SU-DHL-6 (cell line): ENCODE measurements around the gene AGBL4.

ENCODE experiments used
- H2AFZ ChIP-seq: fragments of 200-600 bp; sonication (generic); 2 replicates; pipeline ENCODE4 v1.6.1; 2014; ENCODE audit warnings: low read depth, mild to moderate bottlenecking, moderate library complexity, mixed read lengths, antibody characterized with exemption, low read length; ENCODE audit not compliant: severe bottlenecking
- H3F3A ChIP-seq: fragments of 200-600 bp; shearing (Covaris generic); 2 replicates; pipeline ENCODE4 v1.6.0; 2016; ENCODE audit warnings: antibody characterized with exemption, mild to moderate bottlenecking; ENCODE audit not compliant: insufficient read depth
- H3K27ac ChIP-seq: fragments of 200-600 bp; sonication (generic); 2 replicates; pipeline ENCODE4 v1.5.1; 2016; ENCODE audit warnings: low read depth, mild to moderate bottlenecking, low read length, moderate library complexity, mixed read lengths
- H3K27me3 ChIP-seq: fragments of 200-600 bp; sonication (generic), shearing (Covaris generic); 2 replicates; pipeline ENCODE4 v1.6.0; 2014; ENCODE audit warnings: mild to moderate bottlenecking, low read length
- H3K36me3 ChIP-seq: fragments of 200-600 bp; sonication (generic); 2 replicates; pipeline ENCODE4 v1.6.1; 2014; ENCODE audit warnings: mild to moderate bottlenecking, low read length, mixed read lengths
- H3K4me2 ChIP-seq: fragments of 300-600, 200-600 bp; shearing (Covaris generic), sonication (generic); 2 replicates; pipeline ENCODE4 v1.6.0; 2014; ENCODE audit warnings: low read length, low read depth, mild to moderate bottlenecking; ENCODE audit not compliant: poor library complexity, severe bottlenecking
- H3K4me3 ChIP-seq: fragments of 200-600 bp; sonication (generic); 2 replicates; pipeline ENCODE4 v1.5.1; 2014; ENCODE audit warnings: antibody characterized with exemption, low read length, mild to moderate bottlenecking, mixed read lengths; ENCODE audit not compliant: insufficient read depth, poor library complexity, severe bottlenecking
- H3K79me2 ChIP-seq: fragments of 200-600 bp; sonication (generic); 2 replicates; pipeline ENCODE4 v1.6.1; 2014; ENCODE audit warnings: mild to moderate bottlenecking, low read length, moderate library complexity; ENCODE audit not compliant: insufficient read depth
- H3K9ac ChIP-seq: fragments of 200-600 bp; sonication (generic); 2 replicates; pipeline ENCODE4 v1.7.0; 2014; ENCODE audit warnings: mild to moderate bottlenecking, low read length
- H3K9me2 ChIP-seq: fragments of 200-600 bp; sonication (generic); replicated peaks from 2 replicates; pipeline ENCODE4 v1.6.1; 2014; ENCODE audit warnings: low read length; ENCODE audit not compliant: insufficient read depth
- H3K9me3 ChIP-seq: fragments of 200-600 bp; sonication (generic); 2 replicates; pipeline ENCODE4 v1.6.1; 2014; ENCODE audit warnings: low read length, mixed read lengths; ENCODE audit not compliant: insufficient read depth
- H4K20me1 ChIP-seq: fragments of 200-600 bp; sonication (generic); 2 replicates; pipeline ENCODE4 v1.6.1; 2014; ENCODE audit warnings: low read depth, mild to moderate bottlenecking, antibody characterized with exemption, low read length, moderate library complexity, mixed read lengths
- EZH2phosphoT487 ChIP-seq: fragments of 200-600 bp; sonication (generic), shearing (Covaris generic); conservative IDR thresholded peaks from 2 replicates; pipeline ENCODE4 v1.6.1; 2018; ENCODE audit warnings: mild to moderate bottlenecking, antibody characterized with exemption, low read length, moderate library complexity, mixed read lengths
- TF ChIP-seq, protein P1 (sequence below): fragments of 200-600 bp; sonication (generic); IDR thresholded peaks from one replicate; pipeline ENCODE4 v1.5.1; 2017; ENCODE audit warnings: antibody characterized with exemption, mild to moderate bottlenecking, low read length, moderate library complexity; ENCODE audit not compliant: insufficient read depth, poor library complexity, severe bottlenecking

Gene AGBL4

DNA sequence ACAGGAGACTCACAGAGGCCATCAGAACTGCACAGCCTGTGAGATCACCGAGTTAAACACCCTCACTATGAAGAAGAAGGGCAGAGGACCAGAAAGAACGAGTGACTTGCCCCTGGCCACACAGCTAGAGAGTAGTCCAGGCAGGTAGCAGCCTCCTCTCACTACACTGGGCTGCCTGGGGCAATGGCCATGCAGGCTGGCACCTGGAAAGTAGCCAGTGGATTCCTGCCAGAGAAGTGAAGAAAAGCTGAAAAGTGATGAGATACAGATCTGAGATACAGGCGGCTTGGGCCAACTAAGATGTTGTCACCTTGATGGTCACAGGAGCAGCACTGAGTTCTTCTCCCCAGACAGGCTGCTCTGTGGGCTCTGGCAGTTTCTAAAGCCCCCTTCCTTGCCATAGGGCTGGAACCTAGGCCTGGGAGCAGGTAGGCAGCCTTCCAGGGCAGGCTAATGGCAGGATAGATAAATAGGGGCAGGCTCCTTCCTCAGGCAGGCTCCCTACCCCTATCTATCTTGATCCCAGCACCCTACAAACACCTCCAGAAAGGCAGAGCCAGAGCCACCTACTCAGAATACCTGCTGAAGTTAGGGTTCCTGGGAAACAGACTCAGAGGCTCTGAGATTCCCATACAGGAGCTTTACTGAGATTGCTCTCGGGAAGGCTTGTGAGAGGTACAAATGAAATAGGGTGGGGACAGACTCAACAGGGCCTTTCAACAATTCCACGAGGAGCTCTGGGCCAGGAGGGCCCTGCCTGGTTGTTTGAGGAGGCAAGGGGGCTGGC, 1353.3 kb downstream of the AGBL4 start:
- Histone ChIP-seq H3K4me3 (no peak overlapping the region), H3K27ac (no peak overlapping the region)

DNA sequence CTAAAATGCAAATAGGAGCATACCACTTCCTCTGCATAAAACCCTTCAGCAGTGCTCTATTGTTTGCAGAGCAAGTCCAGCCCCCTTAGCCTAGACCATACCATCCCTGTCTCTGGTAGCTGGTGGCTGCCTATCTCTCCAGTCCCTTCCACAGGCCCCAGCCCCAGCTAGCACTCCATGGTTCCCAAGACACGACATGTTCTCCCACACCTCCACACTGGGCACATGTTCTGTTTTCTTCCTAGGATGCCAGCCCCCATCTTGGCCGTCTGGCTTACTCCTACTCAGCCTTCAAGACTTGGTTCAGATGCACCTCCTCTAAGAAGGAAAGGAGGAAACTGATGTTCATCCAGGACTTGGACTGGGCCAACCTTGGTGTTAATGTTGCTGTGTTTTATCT, 1355.4 kb downstream of the AGBL4 start:
- H3K36me3 ChIP-seq, result no peaks in the 10 kb centered on the region
- no peak overlapping the region for H3K9ac ChIP-seq
- TF ChIP-seq, protein P1, sequence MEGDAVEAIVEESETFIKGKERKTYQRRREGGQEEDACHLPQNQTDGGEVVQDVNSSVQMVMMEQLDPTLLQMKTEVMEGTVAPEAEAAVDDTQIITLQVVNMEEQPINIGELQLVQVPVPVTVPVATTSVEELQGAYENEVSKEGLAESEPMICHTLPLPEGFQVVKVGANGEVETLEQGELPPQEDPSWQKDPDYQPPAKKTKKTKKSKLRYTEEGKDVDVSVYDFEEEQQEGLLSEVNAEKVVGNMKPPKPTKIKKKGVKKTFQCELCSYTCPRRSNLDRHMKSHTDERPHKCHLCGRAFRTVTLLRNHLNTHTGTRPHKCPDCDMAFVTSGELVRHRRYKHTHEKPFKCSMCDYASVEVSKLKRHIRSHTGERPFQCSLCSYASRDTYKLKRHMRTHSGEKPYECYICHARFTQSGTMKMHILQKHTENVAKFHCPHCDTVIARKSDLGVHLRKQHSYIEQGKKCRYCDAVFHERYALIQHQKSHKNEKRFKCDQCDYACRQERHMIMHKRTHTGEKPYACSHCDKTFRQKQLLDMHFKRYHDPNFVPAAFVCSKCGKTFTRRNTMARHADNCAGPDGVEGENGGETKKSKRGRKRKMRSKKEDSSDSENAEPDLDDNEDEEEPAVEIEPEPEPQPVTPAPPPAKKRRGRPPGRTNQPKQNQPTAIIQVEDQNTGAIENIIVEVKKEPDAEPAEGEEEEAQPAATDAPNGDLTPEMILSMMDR, result no peak
- no peak for TF ChIP-seq EZH2phosphoT487
- no peaks in the 10 kb centered on the region for H3K27me3 ChIP-seq
- H3K9me3 ChIP-seq, result no peaks in the 10 kb centered on the region
- no peaks in the 10 kb centered on the region for H3F3A ChIP-seq
- H3K27ac ChIP-seq, result no peak overlapping the region
- H2AFZ ChIP-seq, result no peak overlapping the region
- H3K9me2 ChIP-seq, result no peaks in the 10 kb centered on the region
- no peaks in the 10 kb centered on the region for H4K20me1 ChIP-seq
- H3K4me3 ChIP-seq, result no peak overlapping the region
- no peak overlapping the region for H3K4me2 ChIP-seq
- no peaks in the 10 kb centered on the region for H3K79me2 ChIP-seq

More for the DNA sequence above, 1353.3 kb downstream of the AGBL4 start:
- Histone ChIP-seq H3K9me2 (no peaks in the 10 kb centered on the region), H3K9me3 (no peaks in the 10 kb centered on the region), H4K20me1 (no peaks in the 10 kb centered on the region), H3K36me3 (no peaks in the 10 kb centered on the region), H3K9ac (no peak overlapping the region), H3K4me2 (no peak overlapping the region), H2AFZ (no peak overlapping the region), H3K79me2 (no peaks in the 10 kb centered on the region), H3F3A (no peaks in the 10 kb centered on the region), H3K27me3 (no peaks in the 10 kb centered on the region)
- TF ChIP-seq, protein P1, result no peak
- no peak for TF ChIP-seq EZH2phosphoT487

DNA sequence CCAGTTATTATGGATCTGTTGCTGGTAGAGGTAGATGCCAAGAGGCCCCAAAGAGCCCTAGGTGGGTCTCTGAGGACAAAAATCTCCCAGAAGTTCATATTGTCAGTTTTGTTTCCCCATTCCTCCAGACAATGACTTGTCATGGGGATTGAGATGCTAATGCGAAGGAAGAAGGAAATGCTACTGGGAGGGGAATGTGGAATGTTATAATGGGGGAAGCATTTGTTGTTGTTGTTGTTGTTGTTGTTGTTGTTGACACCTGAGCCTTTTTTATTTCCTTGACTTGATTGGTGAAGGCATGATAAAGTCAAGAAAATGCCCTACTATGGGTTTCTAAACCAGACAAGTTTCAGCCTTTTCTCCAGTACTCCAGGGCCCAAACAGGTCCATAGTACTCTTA, 1356.0 kb downstream of the AGBL4 start:
- H3K4me3 ChIP-seq, result no peak overlapping the region
- H4K20me1 ChIP-seq, result no peaks in the 10 kb centered on the region
- H3K9ac ChIP-seq, result no peak overlapping the region
- TF ChIP-seq, protein P1, result no peak
- TF ChIP-seq EZH2phosphoT487, result no peak
- H3K36me3 ChIP-seq, result no peaks in the 10 kb centered on the region
- H3F3A ChIP-seq, result no peaks in the 10 kb centered on the region
- H3K9me2 ChIP-seq, result no peaks in the 10 kb centered on the region
- H3K4me2 ChIP-seq, result no peak overlapping the region
- no peaks in the 10 kb centered on the region for H3K27me3 ChIP-seq
- H3K79me2 ChIP-seq, result no peaks in the 10 kb centered on the region
- no peaks in the 10 kb centered on the region for H3K9me3 ChIP-seq
- no peak overlapping the region for H2AFZ ChIP-seq
- H3K27ac ChIP-seq, result no peak overlapping the region
